ENCODE data around the gene UNC5A. TPM values are rescaled to one million over a fixed set of nuclear protein-coding genes. Genes with fewer than 3 reads are reported as not detected.

The UNC5A gene
- polyA plus RNA-seq, 2 donors = 0.02 TPM; not detected in 1

DNA sequence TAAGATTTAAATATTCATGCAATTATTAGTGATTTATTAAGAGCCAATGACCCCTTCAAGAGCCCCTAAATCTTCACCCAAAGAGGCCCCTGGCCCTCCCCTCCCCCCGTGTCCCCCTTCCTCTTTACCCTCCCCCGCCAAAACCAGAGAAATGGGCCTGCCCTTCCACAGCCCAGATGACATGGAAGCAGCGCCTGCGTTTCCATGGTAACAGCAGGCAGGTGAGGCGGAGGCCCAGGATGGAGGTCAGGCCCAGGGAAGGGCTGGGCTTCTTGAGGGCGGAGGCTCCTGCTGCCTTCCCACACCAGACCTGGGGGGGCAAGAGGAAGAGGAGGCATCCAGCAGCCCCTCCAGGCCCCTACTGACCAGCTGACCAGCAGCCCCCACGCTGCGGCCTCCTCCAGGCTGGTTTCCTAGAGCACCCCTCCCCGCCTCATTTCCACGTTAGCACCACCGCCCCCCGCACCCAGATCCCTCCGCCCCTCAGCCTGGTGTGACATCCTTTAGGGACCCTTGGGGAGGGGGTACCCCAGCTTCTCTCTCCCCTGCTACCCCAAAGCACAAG is 37.4 kb downstream of the UNC5A start:
- Histone ChIP-seq H3K27me3 (ENCODE audit: control insufficient read depth in 1 of 2, insufficient read depth in 2 of 2, low read length in 2 of 2) (no peaks in the 10 kb centered on the region), H3K36me3 (ENCODE audit: control insufficient read depth in 2 of 2, insufficient read depth in 2 of 2, low read length in 1 of 2) (no peaks in the 10 kb centered on the region), H3K27ac (ENCODE audit: low read depth in 2 of 2, low read length in 1 of 2) (no peak overlapping the region), H3K4me1 (ENCODE audit: control insufficient read depth in 2 of 2, insufficient read depth in 2 of 2, low read length in 1 of 2) (no peaks in the 10 kb centered on the region), H3K4me3 (ENCODE audit: low read depth in 1 of 2, low read length in 2 of 2) (no peak overlapping the region), H3K9me3 (ENCODE audit: control insufficient read depth in 2 of 2, insufficient read depth in 1 of 2, low read depth in 1 of 2, low read length in 1 of 2) (no peaks in the 10 kb centered on the region)
- WGBS, 2 donors = 73 to 81% methylated on average over 13 of the region's 13 CpGs

DNA sequence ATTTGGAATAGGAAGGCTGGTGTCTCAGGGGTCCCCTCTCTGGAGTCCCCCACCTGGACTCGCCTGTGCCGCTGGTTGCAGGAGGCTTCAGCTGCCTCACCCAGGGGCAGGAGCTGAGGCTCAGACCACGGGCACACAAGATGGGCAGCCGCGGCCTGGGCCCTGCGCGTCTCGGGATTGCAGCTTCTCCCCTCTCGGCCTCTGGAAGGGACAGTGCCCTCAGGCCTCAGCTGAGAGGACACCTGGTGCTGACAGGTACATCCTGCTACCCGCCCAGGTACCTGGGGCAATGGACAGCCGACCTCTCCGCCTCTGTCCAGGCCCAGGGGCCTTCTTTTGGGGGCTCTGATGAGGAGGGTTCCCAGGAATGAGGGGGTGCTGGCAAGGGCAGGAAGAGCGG is 38.3 kb downstream of the UNC5A start:
- Histone ChIP-seq H3K4me1 (ENCODE audit: control insufficient read depth in 2 of 2, insufficient read depth in 2 of 2, low read length in 1 of 2) (no peaks in the 10 kb centered on the region), H3K27ac (ENCODE audit: low read depth in 2 of 2, low read length in 1 of 2) (no peak overlapping the region), H3K36me3 (ENCODE audit: control insufficient read depth in 2 of 2, insufficient read depth in 2 of 2, low read length in 1 of 2) (no peaks in the 10 kb centered on the region), H3K27me3 (ENCODE audit: control insufficient read depth in 1 of 2, insufficient read depth in 2 of 2, low read length in 2 of 2) (no peaks in the 10 kb centered on the region), H3K9me3 (ENCODE audit: control insufficient read depth in 2 of 2, insufficient read depth in 1 of 2, low read depth in 1 of 2, low read length in 1 of 2) (no peaks in the 10 kb centered on the region), H3K4me3 (ENCODE audit: low read depth in 1 of 2, low read length in 2 of 2) (no peak overlapping the region)
- WGBS, 2 donors = 80 to 83% methylated on average over 13 of the region's 13 CpGs

DNA sequence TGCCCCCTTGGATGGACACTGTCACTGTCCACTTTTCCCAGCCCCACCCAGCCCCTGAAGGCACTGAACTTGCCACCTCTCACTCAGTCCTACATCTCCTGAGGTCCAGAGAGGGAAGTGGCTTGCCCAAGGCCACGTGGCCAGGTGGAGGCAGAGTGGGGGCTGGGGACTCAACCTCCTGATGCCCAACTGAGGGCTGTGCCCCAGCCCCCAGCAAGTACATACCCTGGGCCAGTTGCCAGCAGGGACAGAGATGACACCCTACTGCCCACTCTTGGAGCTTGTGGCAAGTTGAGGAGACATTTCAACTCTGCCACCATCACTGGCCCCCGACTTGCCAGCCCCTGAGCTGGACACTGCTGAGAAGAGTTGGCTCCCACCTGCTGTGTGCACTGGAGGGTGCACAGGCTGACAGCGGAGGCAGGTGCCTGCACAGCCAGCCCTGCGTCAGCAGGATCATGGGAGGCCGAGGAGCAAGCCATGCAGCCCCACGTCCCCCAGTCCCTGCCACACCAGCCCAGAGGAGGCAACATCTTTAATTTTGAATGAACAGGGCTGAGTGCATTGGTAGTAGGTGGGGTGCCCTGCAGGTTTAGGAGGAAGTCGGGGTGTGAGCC is 39.4 kb downstream of the UNC5A start:
- WGBS, 2 donors = 72 to 73% methylated on average over 7 of the region's 7 CpGs
- Histone ChIP-seq H3K36me3 (ENCODE audit: control insufficient read depth in 2 of 2, insufficient read depth in 2 of 2, low read length in 1 of 2) (no peaks in the 10 kb centered on the region), H3K9me3 (ENCODE audit: control insufficient read depth in 2 of 2, insufficient read depth in 1 of 2, low read depth in 1 of 2, low read length in 1 of 2) (no peaks in the 10 kb centered on the region), H3K4me1 (ENCODE audit: control insufficient read depth in 2 of 2, insufficient read depth in 2 of 2, low read length in 1 of 2) (no peaks in the 10 kb centered on the region), H3K4me3 (ENCODE audit: low read depth in 1 of 2, low read length in 2 of 2) (no peak overlapping the region), H3K27ac (ENCODE audit: low read depth in 2 of 2, low read length in 1 of 2) (no peak overlapping the region), H3K27me3 (ENCODE audit: control insufficient read depth in 1 of 2, insufficient read depth in 2 of 2, low read length in 2 of 2) (no peaks in the 10 kb centered on the region)

DNA sequence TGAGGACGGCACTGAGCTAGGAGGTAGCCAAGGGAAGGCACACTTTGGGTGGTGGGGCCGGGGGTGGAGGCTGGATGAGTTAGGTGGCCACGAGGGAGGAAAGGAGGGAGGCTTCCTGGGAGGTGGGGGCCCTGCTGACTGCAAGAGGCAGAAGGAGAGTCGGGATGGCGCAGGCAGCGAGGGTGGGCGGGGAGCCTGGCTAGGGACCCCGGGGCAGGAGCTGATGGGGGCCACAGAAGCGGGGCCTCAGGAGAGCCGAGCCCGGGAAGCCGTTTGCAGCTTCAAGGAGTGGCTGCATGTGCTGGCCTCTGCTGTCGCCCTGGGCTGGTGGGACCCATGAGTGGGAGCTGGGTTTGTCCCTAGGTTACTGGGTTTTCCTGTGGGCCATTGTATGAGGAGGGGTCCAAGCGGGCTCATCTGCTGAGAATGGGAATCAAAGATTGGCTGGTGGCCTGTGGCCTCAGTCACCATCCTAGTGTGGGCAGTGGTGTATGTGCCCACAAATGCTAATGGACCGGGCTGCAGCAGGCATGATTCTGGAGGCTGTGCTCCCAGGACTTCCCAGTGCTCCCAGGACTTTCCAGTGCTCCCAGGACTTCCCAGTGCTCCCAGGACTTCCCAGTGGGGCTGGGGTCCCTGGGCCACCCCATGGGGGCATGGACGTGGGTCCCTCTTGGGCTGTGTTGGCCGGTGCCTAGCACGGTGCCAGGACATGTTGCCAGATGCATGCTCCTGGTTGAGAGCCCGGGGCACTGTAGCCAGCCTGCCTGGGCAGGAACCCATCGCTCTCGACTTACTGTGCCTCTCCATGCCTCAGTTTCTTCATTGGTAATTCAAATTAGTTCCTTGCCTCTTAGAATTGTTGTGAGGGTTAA is 40.2 kb downstream of the UNC5A start:
- no peaks in the 10 kb centered on the region for H3K4me1 ChIP-seq (ENCODE audit: control insufficient read depth in 2 of 2, insufficient read depth in 2 of 2, low read length in 1 of 2)
- H3K36me3 ChIP-seq (ENCODE audit: control insufficient read depth in 2 of 2, insufficient read depth in 2 of 2, low read length in 1 of 2) = no peaks in the 10 kb centered on the region
- H3K9me3 ChIP-seq (ENCODE audit: control insufficient read depth in 2 of 2, insufficient read depth in 1 of 2, low read depth in 1 of 2, low read length in 1 of 2) = no peaks in the 10 kb centered on the region
- H3K27ac ChIP-seq (ENCODE audit: low read depth in 2 of 2, low read length in 1 of 2) = no peak overlapping the region
- no peaks in the 10 kb centered on the region for H3K27me3 ChIP-seq (ENCODE audit: control insufficient read depth in 1 of 2, insufficient read depth in 2 of 2, low read length in 2 of 2)
- whole genome bisulfite sequencing, 2 donors = 72 to 73% methylated on average over 20 to 21 of the region's 21 CpGs
- no peak overlapping the region for H3K4me3 ChIP-seq (ENCODE audit: low read depth in 1 of 2, low read length in 2 of 2)

DNA sequence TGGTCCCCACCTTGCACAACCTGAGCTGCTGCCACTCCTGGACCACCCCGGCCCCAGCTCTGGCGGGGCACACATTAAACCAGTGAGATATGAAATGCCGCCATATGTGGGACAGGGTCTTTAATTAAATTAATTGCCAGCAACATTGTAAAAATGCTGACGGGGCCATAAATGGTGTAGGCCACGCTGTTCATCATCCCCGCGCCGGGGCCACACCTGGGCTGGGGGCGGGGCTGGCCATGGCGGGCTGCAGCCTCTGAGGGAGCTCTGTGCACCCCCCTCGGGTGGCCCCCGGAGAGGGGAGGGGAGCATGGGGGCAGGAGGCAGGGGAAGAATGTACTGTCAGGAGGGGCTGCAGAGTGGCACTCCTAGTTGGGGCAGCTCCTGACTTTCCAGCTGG is 41.0 kb downstream of the UNC5A start:
- 66 to 69% methylated on average over 11 to 12 of the region's 12 CpGs for WGBS, 2 donors
- Histone ChIP-seq H3K4me3 (ENCODE audit: low read depth in 1 of 2, low read length in 2 of 2) (no peak overlapping the region), H3K27ac (ENCODE audit: low read depth in 2 of 2, low read length in 1 of 2) (no peak overlapping the region), H3K9me3 (ENCODE audit: control insufficient read depth in 2 of 2, insufficient read depth in 1 of 2, low read depth in 1 of 2, low read length in 1 of 2) (no peaks in the 10 kb centered on the region), H3K36me3 (ENCODE audit: control insufficient read depth in 2 of 2, insufficient read depth in 2 of 2, low read length in 1 of 2) (no peaks in the 10 kb centered on the region), H3K4me1 (ENCODE audit: control insufficient read depth in 2 of 2, insufficient read depth in 2 of 2, low read length in 1 of 2) (no peaks in the 10 kb centered on the region), H3K27me3 (ENCODE audit: control insufficient read depth in 1 of 2, insufficient read depth in 2 of 2, low read length in 2 of 2) (no peaks in the 10 kb centered on the region)

DNA sequence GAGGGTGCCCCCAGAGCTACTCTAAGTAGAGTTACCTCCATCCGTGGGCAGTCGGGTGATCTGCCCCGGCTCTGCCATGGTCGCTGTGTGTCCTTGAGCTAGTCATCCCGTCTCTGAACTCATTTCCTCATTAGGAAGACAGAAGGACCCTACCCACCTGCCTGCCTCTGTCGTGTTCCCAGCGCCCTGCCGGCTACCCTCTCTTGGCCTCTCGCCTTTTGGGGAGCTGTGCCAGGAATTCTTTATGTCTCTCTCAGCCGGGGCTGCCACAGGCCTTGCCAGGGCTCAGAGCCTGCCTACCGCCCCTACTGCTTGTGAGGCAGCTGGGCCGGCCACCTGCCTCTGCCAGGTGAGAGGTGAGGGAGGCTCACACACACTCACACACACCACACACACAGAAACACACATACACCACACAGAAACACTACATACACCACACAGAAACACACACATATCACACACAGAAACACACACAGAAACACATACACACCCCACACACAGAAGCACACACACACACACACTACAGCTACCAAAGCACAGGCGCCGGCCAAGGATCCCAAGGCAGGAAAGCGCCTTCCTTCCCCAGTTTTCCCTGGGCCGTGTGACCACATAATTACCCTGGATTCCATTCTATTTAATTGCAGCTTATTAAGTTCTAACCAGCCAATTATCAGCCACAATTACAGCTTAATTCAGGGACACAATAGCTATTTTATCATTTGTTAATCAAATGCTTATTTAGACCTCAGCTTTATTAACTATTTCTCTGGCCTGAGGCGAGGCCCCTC is 41.7 kb downstream of the UNC5A start:
- Histone ChIP-seq H3K27me3 (ENCODE audit: control insufficient read depth in 1 of 2, insufficient read depth in 2 of 2, low read length in 2 of 2) (no peaks in the 10 kb centered on the region), H3K36me3 (ENCODE audit: control insufficient read depth in 2 of 2, insufficient read depth in 2 of 2, low read length in 1 of 2) (no peaks in the 10 kb centered on the region), H3K4me1 (ENCODE audit: control insufficient read depth in 2 of 2, insufficient read depth in 2 of 2, low read length in 1 of 2) (no peaks in the 10 kb centered on the region), H3K4me3 (ENCODE audit: low read depth in 1 of 2, low read length in 2 of 2) (no peak overlapping the region), H3K9me3 (ENCODE audit: control insufficient read depth in 2 of 2, insufficient read depth in 1 of 2, low read depth in 1 of 2, low read length in 1 of 2) (no peaks in the 10 kb centered on the region), H3K27ac (ENCODE audit: low read depth in 2 of 2, low read length in 1 of 2) (no peak overlapping the region)
- 54 to 57% methylated on average over 17 of the region's 17 CpGs for WGBS, 2 donors

DNA sequence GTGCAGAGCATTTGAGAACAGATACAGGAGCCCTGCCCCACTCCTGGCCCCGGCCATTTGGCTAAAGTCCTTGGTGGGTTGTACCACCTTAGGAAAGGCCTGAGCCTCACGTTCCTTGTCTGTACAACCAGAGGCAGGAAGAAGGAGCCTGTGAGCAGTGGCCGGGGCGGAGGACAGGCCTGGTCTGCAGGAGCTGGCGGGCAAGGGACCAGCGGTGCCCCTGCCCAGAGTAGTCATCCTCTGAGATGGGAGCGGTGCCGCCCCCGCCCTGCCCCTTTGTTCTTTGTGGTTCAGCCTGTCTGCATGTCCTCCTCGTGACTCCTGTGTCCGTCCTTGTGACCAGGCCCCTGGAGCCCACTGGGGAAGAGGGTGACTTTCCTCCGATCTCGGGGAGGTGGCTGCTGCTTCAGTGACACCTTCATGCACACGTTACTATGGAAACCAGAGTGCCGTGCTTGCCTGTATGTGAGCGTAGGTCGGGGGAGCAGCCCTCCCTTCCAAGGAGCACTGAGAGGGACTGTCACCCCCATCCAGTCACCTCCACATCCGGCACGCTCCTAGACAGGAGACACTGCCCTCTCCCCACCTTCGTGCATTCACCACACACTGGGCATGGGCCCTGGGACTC is 42.9 kb downstream of the UNC5A start:
- Histone ChIP-seq H3K4me1 (ENCODE audit: control insufficient read depth in 2 of 2, insufficient read depth in 2 of 2, low read length in 1 of 2) (no peaks in the 10 kb centered on the region), H3K36me3 (ENCODE audit: control insufficient read depth in 2 of 2, insufficient read depth in 2 of 2, low read length in 1 of 2) (no peaks in the 10 kb centered on the region), H3K4me3 (ENCODE audit: low read depth in 1 of 2, low read length in 2 of 2) (no peak overlapping the region), H3K9me3 (ENCODE audit: control insufficient read depth in 2 of 2, insufficient read depth in 1 of 2, low read depth in 1 of 2, low read length in 1 of 2) (peaks cover 0 to 2% of the 10 kb centered on the region in 2 donors), H3K27ac (ENCODE audit: low read depth in 2 of 2, low read length in 1 of 2) (no peak overlapping the region), H3K27me3 (ENCODE audit: control insufficient read depth in 1 of 2, insufficient read depth in 2 of 2, low read length in 2 of 2) (no peaks in the 10 kb centered on the region)
- WGBS, 2 donors = 67 to 68% methylated on average over 17 to 20 of the region's 20 CpGs

DNA sequence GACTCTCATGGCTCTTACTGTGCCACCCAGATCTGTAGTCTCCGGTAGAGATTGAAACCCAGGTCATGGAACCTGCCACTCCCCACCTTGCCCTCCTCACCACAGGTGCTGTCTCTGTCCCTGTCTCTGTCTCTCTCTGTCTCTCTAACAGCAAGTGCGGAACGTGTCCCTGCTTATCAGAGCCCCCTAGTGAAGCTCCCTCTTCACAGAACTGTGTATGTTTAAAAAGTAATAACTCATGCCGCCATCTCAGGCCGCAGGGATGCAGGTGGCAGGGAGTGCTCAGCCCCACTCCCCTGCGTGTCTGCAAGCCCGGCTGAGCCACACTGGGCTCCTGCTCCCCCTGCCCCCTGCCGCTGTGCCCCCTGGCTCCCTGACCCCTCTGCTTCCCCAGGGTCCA is 43.8 kb downstream of the UNC5A start:
- Histone ChIP-seq H3K27me3 (ENCODE audit: control insufficient read depth in 1 of 2, insufficient read depth in 2 of 2, low read length in 2 of 2) (no peaks in the 10 kb centered on the region), H3K27ac (ENCODE audit: low read depth in 2 of 2, low read length in 1 of 2) (no peak overlapping the region), H3K9me3 (ENCODE audit: control insufficient read depth in 2 of 2, insufficient read depth in 1 of 2, low read depth in 1 of 2, low read length in 1 of 2) (peaks cover 0 to 2% of the 10 kb centered on the region in 2 donors), H3K36me3 (ENCODE audit: control insufficient read depth in 2 of 2, insufficient read depth in 2 of 2, low read length in 1 of 2) (no peaks in the 10 kb centered on the region), H3K4me1 (ENCODE audit: control insufficient read depth in 2 of 2, insufficient read depth in 2 of 2, low read length in 1 of 2) (no peaks in the 10 kb centered on the region), H3K4me3 (ENCODE audit: low read depth in 1 of 2, low read length in 2 of 2) (no peak overlapping the region)
- 42 to 51% methylated on average over 8 of the region's 8 CpGs for WGBS, 2 donors

DNA sequence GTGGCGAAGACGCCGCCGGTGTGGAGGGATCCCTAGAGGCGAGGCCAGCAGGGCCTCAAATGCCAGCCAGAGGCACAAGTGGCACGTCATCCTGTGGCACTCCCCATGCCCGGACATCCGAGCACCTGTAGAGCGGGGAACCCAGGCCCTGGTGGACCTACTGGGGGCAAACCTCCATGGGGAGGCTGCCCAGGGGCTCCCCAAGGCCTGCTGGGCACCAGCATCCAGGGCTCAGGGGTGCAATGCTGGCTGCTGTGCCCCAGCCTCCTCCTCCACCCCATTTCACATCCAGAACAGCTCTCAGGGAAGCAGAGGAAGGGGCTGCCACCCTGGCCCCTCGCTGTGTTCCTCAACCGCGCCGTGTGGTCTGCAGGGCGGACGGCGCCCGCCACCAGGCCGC is 45.2 kb downstream of the UNC5A start:
- 90 to 94% methylated on average over 16 to 18 of the region's 18 CpGs for WGBS, 2 donors
- peaks cover 0 to 2% of the 10 kb centered on the region in 2 donors for H3K9me3 ChIP-seq (ENCODE audit: control insufficient read depth in 2 of 2, insufficient read depth in 1 of 2, low read depth in 1 of 2, low read length in 1 of 2)
- no peak overlapping the region for H3K4me3 ChIP-seq (ENCODE audit: low read depth in 1 of 2, low read length in 2 of 2)
- H3K27ac ChIP-seq (ENCODE audit: low read depth in 2 of 2, low read length in 1 of 2) = no peak overlapping the region
- no peaks in the 10 kb centered on the region for H3K27me3 ChIP-seq (ENCODE audit: control insufficient read depth in 1 of 2, insufficient read depth in 2 of 2, low read length in 2 of 2)
- H3K36me3 ChIP-seq (ENCODE audit: control insufficient read depth in 2 of 2, insufficient read depth in 2 of 2, low read length in 1 of 2) = no peaks in the 10 kb centered on the region
- no peaks in the 10 kb centered on the region for H3K4me1 ChIP-seq (ENCODE audit: control insufficient read depth in 2 of 2, insufficient read depth in 2 of 2, low read length in 1 of 2)

Data from esophagus (tissue), 2 donors.